ENCODE results near the gene PCDHGA5. TPM values are rescaled to one million over a fixed set of nuclear protein-coding genes. Genes with fewer than 3 reads are reported as not detected.
"Not testable (repeated sequence)": the region's sequence is repeated elsewhere in the genome, so short reads cannot be mapped to it uniquely, and the experiment has no call there.

Gene PCDHGA5
- total RNA-seq, result under 1 TPM; 0.13 to 0.30 TPM
- polyA plus RNA-seq, result not detected
- total RNA-seq, result 0 to 0.26 (median 0.07) reads per million in 6 experiments

DNA sequence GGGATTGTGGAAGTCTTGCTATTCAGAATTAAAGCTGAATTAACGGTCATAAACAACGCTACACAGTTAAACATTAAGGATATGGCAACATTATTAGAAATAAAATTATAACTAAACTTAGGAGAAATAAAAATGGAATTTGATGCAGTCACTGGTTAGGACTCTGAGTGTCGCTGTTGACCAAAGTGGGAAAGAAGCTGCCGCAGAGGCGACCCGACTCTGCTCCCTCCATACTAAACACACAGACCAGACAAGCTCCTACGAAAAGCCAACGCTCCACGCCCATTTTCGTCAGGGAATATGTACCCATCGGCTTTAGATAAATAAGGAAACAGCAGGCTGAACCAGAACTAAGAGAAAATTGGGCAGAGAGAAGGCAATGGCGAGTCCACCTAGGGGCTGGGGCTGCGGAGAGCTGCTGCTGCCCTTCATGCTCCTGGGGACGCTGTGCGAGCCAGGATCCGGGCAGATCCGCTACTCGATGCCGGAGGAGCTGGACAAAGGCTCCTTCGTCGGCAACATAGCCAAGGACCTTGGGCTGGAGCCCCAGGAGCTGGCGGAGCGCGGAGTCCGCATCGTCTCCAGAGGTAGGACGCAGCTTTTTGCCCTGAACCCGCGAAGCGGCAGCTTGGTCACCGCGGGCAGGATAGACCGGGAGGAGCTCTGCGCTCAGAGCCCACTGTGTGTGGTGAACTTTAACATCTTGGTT, at the start of gene PCDHGA5:
PCDHGA5 (plus strand) TSS at position 211 of the 709 bp plus-strand sequence; CDS start at position 380, 169 bp downstream.
- H3K36me3 Mint-ChIP-seq, result peaks cover 27 to 58% (median 43%) of the 10 kb centered on the region in 3 donors
- H3K27ac Mint-ChIP-seq, result peak within 1 kb of the TSS in 1 of 10 donors; percentile 5
- POLR2A ChIA-PET, result no interaction called here
- ATAC-seq (no peak), DNase-seq (no peak)
- H3K4me3 Mint-ChIP-seq, result peak within 1 kb of the TSS in 2 of 10 donors; percentile 8 to 33
- H3K27me3 Mint-ChIP-seq, result peaks cover 64 to 95% (median 74%) of the 10 kb centered on the region in 5 donors
- peaks cover 0 to 6% (median 2%) of the 10 kb centered on the region in 4 donors for H3K4me1 Mint-ChIP-seq
- H3K9me3 Mint-ChIP-seq, result peaks cover 0 to 89% (median 44%) of the 10 kb centered on the region in 9 donors

DNA sequence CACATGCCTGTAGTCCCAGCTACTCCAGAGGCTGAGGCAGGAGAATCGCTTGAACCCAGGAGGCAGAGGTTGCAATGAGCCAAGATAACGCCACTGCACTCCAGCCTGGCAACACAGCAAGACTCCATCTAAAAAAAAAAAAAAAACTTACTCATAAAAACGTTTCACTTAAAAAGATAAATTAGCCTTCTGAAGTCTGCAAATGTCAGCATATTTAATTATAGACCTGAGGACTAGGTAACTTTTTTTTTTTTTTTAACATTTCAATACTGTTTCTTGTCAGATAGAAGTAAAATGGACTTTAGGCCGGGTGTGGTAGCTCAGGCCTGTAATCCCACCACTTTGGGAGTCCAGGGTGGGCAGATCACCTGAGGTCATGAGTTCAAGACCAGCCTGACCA, 47.0 kb upstream of the PCDHGA5 start:
- Mint-ChIP-seq H3K27ac (peak overlapping the region in 1 of 10 donors; percentile 9), H3K9me3 (peaks cover 18 to 99% (median 67%) of the 10 kb centered on the region in 9 donors), H3K4me1 (peaks cover 20 to 36% (median 29%) of the 10 kb centered on the region in 4 donors), H3K36me3 (peaks cover 42 to 92% (median 65%) of the 10 kb centered on the region in 3 donors)
- not testable (repeated sequence) for DNase-seq, ATAC-seq, H3K27me3 Mint-ChIP-seq, H3K4me3 Mint-ChIP-seq
- POLR2A ChIA-PET, result interaction anchor here (0.7 kb wide), 1 partner anchor 755 kb away, joined by 5 read pairs; no protein-coding TSS in a partner anchor

DNA sequence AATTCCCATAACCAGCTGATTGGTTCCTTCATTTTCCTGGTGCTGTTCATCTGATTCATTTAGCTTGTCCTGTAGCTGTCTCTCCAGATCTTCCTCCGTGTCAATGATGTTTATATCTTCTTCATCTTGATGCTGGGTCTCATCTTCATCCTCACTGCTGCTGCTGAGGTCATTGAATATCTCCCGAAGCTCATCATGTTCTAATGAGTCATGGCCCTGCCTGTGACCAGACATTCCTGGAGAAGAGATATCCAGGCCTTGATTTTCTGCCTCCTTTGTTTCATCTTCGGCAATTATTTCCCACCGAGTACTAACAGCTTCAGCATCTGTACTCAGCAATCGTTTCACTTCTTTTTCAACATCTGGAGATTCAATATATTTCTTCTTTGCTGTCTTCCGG, 44.8 kb upstream of the PCDHGA5 start:
- peaks cover 36 to 81% (median 48%) of the 10 kb centered on the region in 3 donors for H3K36me3 Mint-ChIP-seq
- peaks cover 17 to 90% (median 57%) of the 10 kb centered on the region in 9 donors for H3K9me3 Mint-ChIP-seq
- POLR2A ChIA-PET, result interaction anchor here (0.6 to 1.9 kb wide), 3 partner anchors 59 to 318 kb away, joined by 4 to 9 read pairs (median 5); partner anchors contain the start of genes HDAC3 and RELL2
- ATAC-seq (no peak), DNase-seq (no peak)
- peak overlapping the region in 3 of 10 donors; percentile 11 to 100 (median 14) for H3K27ac Mint-ChIP-seq
- peaks cover 0 to 1% (median 0%) of the 10 kb centered on the region in 5 donors for H3K27me3 Mint-ChIP-seq
- peak overlapping the region in 9 of 10 donors; percentile 29 to 100 (median 97) for H3K4me3 Mint-ChIP-seq
- peaks cover 20 to 36% (median 29%) of the 10 kb centered on the region in 4 donors for H3K4me1 Mint-ChIP-seq

DNA sequence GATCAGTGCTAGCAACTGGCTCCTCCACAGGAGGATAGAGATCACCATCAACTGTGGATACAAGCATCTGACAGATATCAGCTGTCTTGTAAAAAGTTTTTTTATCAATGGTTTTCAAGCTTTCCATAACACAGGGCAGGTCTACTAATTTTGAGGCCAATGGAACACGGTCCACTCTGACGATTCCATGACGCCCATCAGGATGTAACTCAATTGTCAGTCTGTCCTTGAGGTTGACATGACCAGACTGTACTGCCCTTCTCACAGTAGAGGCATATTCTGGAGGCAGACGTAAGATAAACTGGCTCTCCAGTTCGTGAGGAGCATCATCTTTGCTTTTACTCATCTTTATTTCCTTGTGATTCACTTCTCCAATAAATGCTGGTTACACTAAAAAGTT, 44.3 kb upstream of the PCDHGA5 start:
- H3K36me3 Mint-ChIP-seq, result peaks cover 36 to 79% (median 43%) of the 10 kb centered on the region in 3 donors
- ATAC-seq (no peak), DNase-seq (no peak)
- peaks cover 0 to 2% (median 1%) of the 10 kb centered on the region in 5 donors for H3K27me3 Mint-ChIP-seq
- H3K9me3 Mint-ChIP-seq, result peaks cover 12 to 87% (median 54%) of the 10 kb centered on the region in 9 donors
- peak overlapping the region; percentile 92 to 100 (median 98) for H3K4me3 Mint-ChIP-seq
- H3K27ac Mint-ChIP-seq, result peak overlapping the region in 7 of 10 donors; percentile 97 to 100 (median 99)
- peaks cover 20 to 36% (median 29%) of the 10 kb centered on the region in 4 donors for H3K4me1 Mint-ChIP-seq
- POLR2A ChIA-PET, result interaction anchor here (0.6 to 1.9 kb wide), 13 partner anchors 60 to 772 kb away, joined by 4 to 13 read pairs (median 5); partner anchors contain the start of genes DIAPH1, EIF4EBP3, HDAC3 and IK

DNA sequence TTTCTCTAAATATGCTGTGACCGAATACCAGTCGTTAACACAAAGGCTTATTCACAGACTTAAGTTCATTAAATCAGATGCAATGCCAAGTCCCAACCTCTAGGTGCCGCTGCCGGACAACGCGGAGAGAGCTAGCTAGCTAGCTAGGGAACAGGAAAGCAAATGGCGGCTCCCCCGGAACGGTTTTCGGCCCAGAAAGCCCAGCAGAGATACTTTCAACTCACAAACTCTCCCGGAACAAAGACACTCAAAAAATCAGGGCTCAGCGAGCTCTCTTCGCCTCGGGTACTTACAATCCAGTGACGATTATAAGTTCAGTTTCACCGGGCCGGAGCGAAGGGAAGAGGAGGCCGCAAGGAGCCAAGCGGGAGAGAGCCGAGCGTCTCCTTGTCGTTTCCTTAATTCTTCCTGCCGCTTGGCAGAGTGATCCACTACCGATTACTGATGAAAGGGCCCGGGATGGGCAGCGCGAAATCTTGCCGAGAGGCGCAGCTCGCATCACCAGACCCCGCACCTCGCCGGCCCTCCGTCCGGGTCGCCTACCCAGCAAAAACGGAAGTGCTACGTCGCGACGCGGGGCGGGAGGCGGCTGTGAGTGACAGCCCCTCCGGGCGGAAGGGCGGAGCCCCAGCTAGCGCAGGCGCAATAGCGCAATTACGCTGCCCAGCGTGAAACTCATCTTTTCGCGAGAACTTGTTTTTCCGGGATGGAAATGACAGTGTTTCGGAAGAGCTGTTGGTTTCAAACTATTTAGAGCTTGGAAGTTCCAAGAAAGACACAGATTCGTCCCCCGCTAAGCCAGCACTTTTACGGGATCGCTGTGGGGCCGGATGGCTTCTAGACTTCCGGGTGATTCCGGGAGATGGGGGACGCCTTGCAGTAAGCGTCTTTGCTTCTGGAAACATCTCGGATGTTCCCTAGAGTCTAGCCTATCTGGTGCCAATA, 43.5 kb upstream of the PCDHGA5 start, which contains the start of gene TAF7:
TAF7 (minus strand) TSS at position 560 of the 945 bp plus-strand sequence. CDS start 740 bp downstream, outside the sequence.
- peak; percentile 88 to 89 for ATAC-seq
- peak; percentile 86 to 96 (median 90) for DNase-seq
- peak within 1 kb of the TSS; percentile 92 to 100 (median 98) for H3K4me3 Mint-ChIP-seq
- H3K9me3 Mint-ChIP-seq, result peaks cover 4 to 81% (median 48%) of the 10 kb centered on the region in 9 donors
- peaks cover 0 to 4% (median 1%) of the 10 kb centered on the region in 5 donors for H3K27me3 Mint-ChIP-seq
- H3K36me3 Mint-ChIP-seq, result peaks cover 28 to 71% (median 35%) of the 10 kb centered on the region in 3 donors
- peaks cover 20 to 31% (median 28%) of the 10 kb centered on the region in 4 donors for H3K4me1 Mint-ChIP-seq
- POLR2A ChIA-PET, result interaction anchor here (0.6 to 1.9 kb wide), 18 partner anchors 8 to 773 kb away, joined by 3 to 13 read pairs (median 5); partner anchors contain the start of genes DIAPH1, EIF4EBP3, HDAC3 and IK
- H3K27ac Mint-ChIP-seq, result peak within 1 kb of the TSS; percentile 97 to 100 (median 99)

DNA sequence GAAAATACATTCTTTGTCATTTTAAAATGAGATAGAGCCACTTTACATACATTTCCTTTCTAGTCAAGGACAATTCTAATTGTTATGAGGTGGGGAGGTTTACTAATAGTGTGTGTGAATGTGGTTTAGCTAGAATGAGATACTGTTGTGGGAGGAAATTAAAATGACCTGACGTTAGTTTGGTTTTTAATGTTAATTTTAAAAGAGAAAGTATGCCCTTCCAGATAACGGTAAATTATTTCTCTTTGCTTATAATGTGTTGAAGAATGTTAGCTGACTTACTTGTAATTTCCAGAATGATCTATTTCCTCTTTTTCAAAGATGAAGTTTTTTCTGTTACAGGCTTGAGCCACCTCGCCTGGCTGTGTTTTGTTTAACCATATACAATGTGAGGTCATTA, 41.7 kb upstream of the PCDHGA5 start:
- H3K4me1 Mint-ChIP-seq, result peaks cover 28 to 39% (median 33%) of the 10 kb centered on the region in 4 donors
- no peak for DNase-seq
- H3K27me3 Mint-ChIP-seq, result peaks cover 0 to 17% (median 11%) of the 10 kb centered on the region in 5 donors
- H3K4me3 Mint-ChIP-seq, result peak overlapping the region in 3 of 10 donors; percentile 9 to 96 (median 94)
- no peak for ATAC-seq
- peaks cover 22 to 57% (median 43%) of the 10 kb centered on the region in 3 donors for H3K36me3 Mint-ChIP-seq
- peak overlapping the region in 2 of 10 donors; percentile 58 to 72 for H3K27ac Mint-ChIP-seq
- POLR2A ChIA-PET, result no interaction called here
- peaks cover 0 to 78% (median 48%) of the 10 kb centered on the region in 9 donors for H3K9me3 Mint-ChIP-seq

DNA sequence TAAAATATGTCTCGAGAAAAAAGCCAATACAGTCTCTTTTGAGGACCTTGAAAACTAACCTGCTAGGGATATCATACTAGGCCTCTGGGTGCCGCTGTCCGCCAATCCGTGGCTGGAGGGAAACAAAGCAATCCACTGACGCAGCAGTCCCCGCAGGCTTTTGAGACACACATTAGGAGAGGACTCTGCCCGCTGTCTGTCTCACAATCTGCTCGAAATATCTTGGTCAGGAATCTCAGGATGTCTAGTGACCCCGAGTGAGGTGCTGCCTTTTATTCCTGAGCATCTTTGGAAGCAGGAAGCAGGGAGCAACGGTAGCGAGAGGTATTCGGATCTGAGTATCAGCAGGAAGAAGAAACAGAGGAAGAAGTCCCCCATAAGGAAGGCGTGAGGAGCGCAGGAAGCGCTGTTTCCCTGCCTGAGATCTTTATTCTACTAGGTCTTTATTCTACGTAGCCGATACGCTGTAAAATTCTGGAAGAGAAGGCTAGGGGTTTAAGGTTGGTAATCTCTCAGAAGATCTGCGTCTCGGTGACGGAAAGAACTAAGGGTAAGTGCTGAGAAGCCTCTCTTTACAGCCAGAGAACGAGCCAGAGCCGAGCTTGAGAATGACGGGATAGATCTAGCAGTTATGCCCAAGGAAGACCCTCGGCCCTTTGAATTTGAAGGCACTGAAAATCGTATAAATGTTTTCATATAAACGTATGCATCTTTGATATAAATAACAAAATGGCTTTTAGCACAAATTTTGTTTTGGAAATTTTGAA, 37.7 kb upstream of the PCDHGA5 start:
- H3K4me1 Mint-ChIP-seq, result peaks cover 6 to 8% (median 7%) of the 10 kb centered on the region in 4 donors
- ATAC-seq, result peak; percentile 96 to 97
- H3K27ac Mint-ChIP-seq, result peak overlapping the region; percentile 51 to 93 (median 88)
- peaks cover 8 to 48% (median 41%) of the 10 kb centered on the region in 5 donors for H3K27me3 Mint-ChIP-seq
- H3K9me3 Mint-ChIP-seq, result peaks cover 9 to 76% (median 28%) of the 10 kb centered on the region in 9 donors
- H3K36me3 Mint-ChIP-seq, result peaks cover 2 to 49% (median 42%) of the 10 kb centered on the region in 3 donors
- peak overlapping the region; percentile 84 to 98 (median 93) for H3K4me3 Mint-ChIP-seq
- peak in 9 of 10 donors; percentile 50 to 81 (median 66) for DNase-seq
- POLR2A ChIA-PET, result interaction anchor here (0.7 kb wide), 1 partner anchor 1344 kb away, joined by 5 read pairs; no protein-coding TSS in a partner anchor

DNA sequence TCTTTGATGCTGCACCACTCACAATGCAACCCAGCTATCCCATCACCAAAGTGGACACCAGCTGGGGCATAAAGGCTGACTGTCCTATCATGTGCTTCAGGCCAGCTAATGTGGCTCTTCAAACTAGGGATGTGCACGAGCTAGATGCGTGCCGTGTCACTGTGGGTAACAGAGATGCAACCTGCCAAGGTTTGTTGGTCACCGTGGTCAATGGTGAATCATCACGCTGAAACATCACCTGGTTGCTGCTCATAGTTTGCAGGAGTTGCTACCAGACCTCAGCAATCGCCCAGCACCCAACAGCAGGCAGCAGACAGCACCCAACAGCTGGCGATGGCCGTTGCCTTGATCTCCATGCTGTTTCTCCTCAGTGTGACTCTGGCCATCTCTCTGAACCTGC, 35.7 kb upstream of the PCDHGA5 start:
- DNase-seq (no peak), ATAC-seq (no peak)
- Mint-ChIP-seq H3K27ac (no peak overlapping the region), H3K27me3 (peaks cover 13 to 66% (median 58%) of the 10 kb centered on the region in 5 donors), H3K4me3 (no peak overlapping the region), H3K4me1 (peaks cover 6 to 8% (median 7%) of the 10 kb centered on the region in 4 donors), H3K36me3 (peaks cover 9 to 53% (median 48%) of the 10 kb centered on the region in 3 donors), H3K9me3 (peaks cover 5 to 75% (median 36%) of the 10 kb centered on the region in 9 donors)
- POLR2A ChIA-PET, result interaction anchor here (0.5 to 0.8 kb wide), 2 partner anchors 11 to 184 kb away, joined by 3 to 6 read pairs; no protein-coding TSS in a partner anchor

DNA sequence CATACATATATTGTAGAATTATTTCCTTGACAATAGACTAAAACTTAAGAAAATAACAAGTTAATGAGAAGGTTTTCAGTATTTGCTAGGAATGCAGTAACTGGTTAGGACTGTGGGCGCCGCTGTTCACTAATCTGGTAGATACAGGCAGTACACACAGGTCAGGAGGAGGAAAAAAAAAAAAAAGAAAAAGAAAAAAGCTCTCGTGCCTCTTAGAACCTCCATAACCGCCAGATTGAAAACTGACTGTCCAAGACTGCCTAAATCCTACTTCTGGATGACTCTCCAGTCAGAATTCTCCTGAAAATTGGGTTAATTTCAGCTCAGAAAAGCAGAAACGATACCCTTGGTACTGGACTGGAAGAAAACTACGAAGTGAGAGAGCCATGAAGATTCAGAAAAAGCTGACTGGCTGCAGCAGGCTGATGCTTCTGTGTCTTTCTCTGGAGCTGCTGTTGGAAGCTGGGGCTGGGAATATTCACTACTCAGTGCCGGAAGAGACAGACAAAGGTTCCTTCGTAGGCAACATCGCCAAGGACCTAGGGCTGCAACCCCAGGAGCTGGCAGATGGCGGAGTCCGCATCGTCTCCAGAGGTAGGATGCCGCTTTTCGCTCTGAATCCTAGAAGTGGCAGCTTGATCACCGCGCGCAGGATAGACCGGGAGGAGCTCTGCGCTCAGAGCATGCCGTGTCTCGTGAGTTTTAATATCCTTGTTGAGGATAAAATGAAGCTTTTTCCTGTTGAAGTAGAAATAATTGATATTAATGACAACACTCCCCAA, 33.5 kb upstream of the PCDHGA5 start, which contains the start of gene PCDHGA1:
PCDHGA1 (plus strand) TSS at position 216 of the 782 bp plus-strand sequence.
- H3K27ac Mint-ChIP-seq, result no peak within 1 kb of the TSS
- POLR2A ChIA-PET, result no interaction called here

DNA sequence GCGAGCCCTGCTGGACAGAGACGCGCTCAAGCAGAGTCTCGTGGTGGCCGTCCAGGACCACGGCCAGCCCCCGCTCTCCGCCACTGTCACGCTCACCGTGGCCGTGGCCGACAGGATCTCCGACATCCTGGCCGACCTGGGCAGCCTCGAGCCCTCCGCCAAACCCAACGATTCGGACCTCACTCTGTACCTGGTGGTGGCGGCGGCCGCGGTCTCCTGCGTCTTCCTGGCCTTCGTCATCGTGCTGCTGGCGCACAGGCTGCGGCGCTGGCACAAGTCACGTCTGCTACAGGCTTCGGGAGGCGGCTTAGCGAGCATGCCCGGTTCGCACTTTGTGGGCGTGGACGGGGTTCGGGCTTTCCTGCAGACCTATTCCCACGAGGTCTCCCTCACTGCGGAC, 31.4 kb upstream of the PCDHGA5 start:
- DNase-seq, H3K4me1 Mint-ChIP-seq, ATAC-seq, POLR2A ChIA-PET, H3K27ac Mint-ChIP-seq, H3K4me3 Mint-ChIP-seq: not testable (repeated sequence)
- Mint-ChIP-seq H3K36me3 (peaks cover 17 to 74% (median 61%) of the 10 kb centered on the region in 3 donors), H3K27me3 (peaks cover 44 to 92% (median 77%) of the 10 kb centered on the region in 5 donors), H3K9me3 (peaks cover 23 to 94% (median 54%) of the 10 kb centered on the region in 9 donors)

More for the DNA sequence above, 33.5 kb upstream of the PCDHGA5 start, which contains the start of gene PCDHGA1:
- Mint-ChIP-seq H3K36me3 (peaks cover 13 to 71% (median 60%) of the 10 kb centered on the region in 3 donors), H3K9me3 (peaks cover 17 to 89% (median 49%) of the 10 kb centered on the region in 9 donors), H3K27me3 (peaks cover 24 to 88% (median 73%) of the 10 kb centered on the region in 5 donors), H3K4me1 (peaks cover 6 to 9% (median 7%) of the 10 kb centered on the region in 4 donors), H3K4me3 (peak within 1 kb of the TSS in 5 of 10 donors; percentile 5 to 53 (median 24))
- ATAC-seq, result peak in 1 of 2 donors; percentile 45
- DNase-seq, result peak in 1 of 10 donors; percentile 20
